OCI-LY7 (cell line): ENCODE data around the gene ZNF566. TPM values are rescaled to one million over a fixed set of nuclear protein-coding genes. Genes with fewer than 3 reads are reported as not detected.
"Not testable (repeated sequence)": the region's sequence is repeated elsewhere in the genome, so short reads cannot be mapped to it uniquely, and the experiment has no call there.

Experiments used
- BruUV-seq: library from RNA; stranded (reverse); fragments of 400-500 nt; replicated peaks from 2 replicates; lab custom pipeline; 2021; lab: Mats Ljungman, UMichigan
- CTCF ChIA-PET: fragments of 300-600 bp; sonication (Branson Sonifier 250); formaldehyde crosslinking; loops from one replicate; lab custom pipeline; 2022; ENCODE audit warnings: antibody characterized with exemption; ENCODE audit not compliant: unreplicated experiment; lab: Charles Lee
- POLR2A ChIA-PET: fragments of 300-600 bp; sonication (Branson Sonifier 250); formaldehyde crosslinking; loops from one replicate; lab custom pipeline; 2022; ENCODE audit warnings: antibody characterized with exemption; lab: Charles Lee
- DNase-seq: peaks from one replicate; pipeline ENCODE4 v3.0.0-alpha.2; 2015; ENCODE audit warnings: low spot score
- H2AFZ ChIP-seq: fragments of 200-600 bp; sonication (generic), shearing (Covaris generic); 2 replicates; pipeline ENCODE4 v1.6.1; 2014; ENCODE audit warnings: mild to moderate bottlenecking, antibody characterized with exemption, low read length, moderate library complexity
- H3K27ac ChIP-seq: fragments of 200-600 bp; sonication (generic); 2 replicates; pipeline ENCODE4 v1.5.1; 2014; ENCODE audit warnings: mixed run types, low read depth, mild to moderate bottlenecking, moderate library complexity, low read length, inconsistent platforms; ENCODE audit not compliant: poor library complexity, severe bottlenecking
- H3K36me3 ChIP-seq: fragments of 200-600 bp; sonication (generic); 2 replicates; pipeline ENCODE4 v1.6.1; 2014; ENCODE audit warnings: mild to moderate bottlenecking, antibody characterized with exemption, low read length, moderate library complexity, mixed read lengths; ENCODE audit not compliant: insufficient read depth
- H3K4me1 ChIP-seq: fragments of 200-600 bp; sonication (generic); 2 replicates; pipeline ENCODE4 v1.5.1; 2014; ENCODE audit warnings: mild to moderate bottlenecking, low read length; ENCODE audit not compliant: insufficient read depth, poor library complexity, severe bottlenecking
- H3K4me2 ChIP-seq: fragments of 200-600 bp; sonication (generic); 2 replicates; pipeline ENCODE4 v1.6.1; 2014; ENCODE audit warnings: mild to moderate bottlenecking, low read length
- H3K4me3 ChIP-seq: fragments of 200-600 bp; sonication (generic); 2 replicates; pipeline ENCODE4 v1.5.1; 2014; ENCODE audit warnings: mild to moderate bottlenecking, low read depth, low read length; ENCODE audit not compliant: poor library complexity, severe bottlenecking
- H3K79me2 ChIP-seq: fragments of 200-600 bp; sonication (generic); 2 replicates; pipeline ENCODE4 v1.6.1; 2016; ENCODE audit warnings: low read depth, mild to moderate bottlenecking, low read length, moderate library complexity, mixed read lengths; ENCODE audit not compliant: insufficient read depth
- H3K9me2 ChIP-seq: fragments of 200-600 bp; sonication (generic); 2 replicates; pipeline ENCODE4 v1.6.1; 2016; ENCODE audit warnings: mild to moderate bottlenecking, low read length, mixed read lengths; ENCODE audit not compliant: insufficient read depth
- H3K9me3 ChIP-seq: fragments of 200-600 bp; sonication (generic); 2 replicates; pipeline ENCODE4 v1.6.1; 2014; ENCODE audit warnings: mild to moderate bottlenecking, mixed run types, low read length, mixed read lengths
- H4K20me1 ChIP-seq: fragments of 200-600 bp; sonication (generic); 2 replicates; pipeline ENCODE4 v1.6.1; 2014; ENCODE audit warnings: mild to moderate bottlenecking, antibody characterized with exemption, low read length, moderate library complexity, mixed read lengths; ENCODE audit not compliant: insufficient read depth
- EZH2phosphoT487 ChIP-seq: fragments of 200-600 bp; sonication (generic); IDR thresholded peaks from 2 replicates; pipeline ENCODE4 v1.6.1; 2018; ENCODE audit warnings: low read depth, borderline replicate concordance, mild to moderate bottlenecking, mixed run types, antibody characterized with exemption, low read length, moderate library complexity, mixed read lengths
- intact Hi-C: fragments of 100-400 bp; cut with micrococcal nuclease; formaldehyde crosslinking; loops from one replicate; pipeline ENCODE4 v1.10.0; 2022; ENCODE audit not compliant: unreplicated experiment
- total RNA-seq, 2 experiments: library from RNA; depleted of rRNA in 1 of 2; stranded (reverse); fragments of >200 nt in 1 of 2; shearing (Covaris generic) in 1 of 2; gene quantifications; 2 replicates each; pipeline ENCODE4 v1.2.3, GENCODE V29; 2014 to 2022
- TF ChIP-seq, protein P1 (sequence below): fragments of 200-600 bp; sonication (generic); conservative IDR thresholded peaks from 2 replicates; pipeline ENCODE4 v1.5.1; 2014; ENCODE audit warnings: mild to moderate bottlenecking, antibody characterized with exemption, low read length, moderate library complexity, mixed read lengths

The ZNF566 gene
- total RNA-seq, 2 experiments from 2014 or later = 16.1 to 17.3 TPM

DNA sequence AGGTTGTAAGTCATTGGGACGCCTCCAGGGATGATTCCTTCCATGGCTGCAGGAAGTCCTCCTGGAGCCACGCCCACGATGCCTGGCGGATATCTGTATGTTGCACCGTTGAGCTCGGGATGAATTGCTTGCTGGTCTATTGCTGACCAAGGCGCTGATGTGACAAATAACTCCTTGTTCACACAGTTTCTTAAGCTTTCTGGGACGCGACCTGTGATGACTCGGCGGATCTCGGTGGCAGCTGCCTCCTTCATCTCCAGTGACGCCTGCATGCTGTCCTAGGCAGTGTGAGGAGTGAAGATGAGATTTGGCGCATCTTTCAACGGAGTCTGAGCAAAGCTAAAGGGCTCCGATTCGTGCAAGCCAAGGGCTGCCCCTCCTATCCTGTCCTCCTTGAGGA, 7.6 kb upstream of the ZNF566 start:
- CTCF ChIA-PET = no interaction called here
- intact Hi-C loops = loop anchor here (10.0 kb wide), 1 partner anchor 372 kb away; no protein-coding TSS in a partner anchor
- Histone ChIP-seq H3K4me2 (no peak overlapping the region), H3K36me3 (peaks cover 8% of the 10 kb centered on the region; the same call in 1 of the 2 replicates), H3K9me3 (peaks cover 20% of the 10 kb centered on the region; the same call in 1 of the 2 replicates), H2AFZ (no peak overlapping the region), H3K4me3 (no peak overlapping the region), H3K79me2 (no peaks in the 10 kb centered on the region), H4K20me1 (no peaks in the 10 kb centered on the region), H3K4me1 (peaks cover 25% of the 10 kb centered on the region), H3K9me2 (no peaks in the 10 kb centered on the region), H3K27ac (no peak overlapping the region)
- no TSS peak for BruUV-seq
- DNase-seq = no peak
- TF ChIP-seq, protein P1, sequence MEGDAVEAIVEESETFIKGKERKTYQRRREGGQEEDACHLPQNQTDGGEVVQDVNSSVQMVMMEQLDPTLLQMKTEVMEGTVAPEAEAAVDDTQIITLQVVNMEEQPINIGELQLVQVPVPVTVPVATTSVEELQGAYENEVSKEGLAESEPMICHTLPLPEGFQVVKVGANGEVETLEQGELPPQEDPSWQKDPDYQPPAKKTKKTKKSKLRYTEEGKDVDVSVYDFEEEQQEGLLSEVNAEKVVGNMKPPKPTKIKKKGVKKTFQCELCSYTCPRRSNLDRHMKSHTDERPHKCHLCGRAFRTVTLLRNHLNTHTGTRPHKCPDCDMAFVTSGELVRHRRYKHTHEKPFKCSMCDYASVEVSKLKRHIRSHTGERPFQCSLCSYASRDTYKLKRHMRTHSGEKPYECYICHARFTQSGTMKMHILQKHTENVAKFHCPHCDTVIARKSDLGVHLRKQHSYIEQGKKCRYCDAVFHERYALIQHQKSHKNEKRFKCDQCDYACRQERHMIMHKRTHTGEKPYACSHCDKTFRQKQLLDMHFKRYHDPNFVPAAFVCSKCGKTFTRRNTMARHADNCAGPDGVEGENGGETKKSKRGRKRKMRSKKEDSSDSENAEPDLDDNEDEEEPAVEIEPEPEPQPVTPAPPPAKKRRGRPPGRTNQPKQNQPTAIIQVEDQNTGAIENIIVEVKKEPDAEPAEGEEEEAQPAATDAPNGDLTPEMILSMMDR = no peak
- no peak for TF ChIP-seq EZH2phosphoT487
- POLR2A ChIA-PET = no interaction called here

DNA sequence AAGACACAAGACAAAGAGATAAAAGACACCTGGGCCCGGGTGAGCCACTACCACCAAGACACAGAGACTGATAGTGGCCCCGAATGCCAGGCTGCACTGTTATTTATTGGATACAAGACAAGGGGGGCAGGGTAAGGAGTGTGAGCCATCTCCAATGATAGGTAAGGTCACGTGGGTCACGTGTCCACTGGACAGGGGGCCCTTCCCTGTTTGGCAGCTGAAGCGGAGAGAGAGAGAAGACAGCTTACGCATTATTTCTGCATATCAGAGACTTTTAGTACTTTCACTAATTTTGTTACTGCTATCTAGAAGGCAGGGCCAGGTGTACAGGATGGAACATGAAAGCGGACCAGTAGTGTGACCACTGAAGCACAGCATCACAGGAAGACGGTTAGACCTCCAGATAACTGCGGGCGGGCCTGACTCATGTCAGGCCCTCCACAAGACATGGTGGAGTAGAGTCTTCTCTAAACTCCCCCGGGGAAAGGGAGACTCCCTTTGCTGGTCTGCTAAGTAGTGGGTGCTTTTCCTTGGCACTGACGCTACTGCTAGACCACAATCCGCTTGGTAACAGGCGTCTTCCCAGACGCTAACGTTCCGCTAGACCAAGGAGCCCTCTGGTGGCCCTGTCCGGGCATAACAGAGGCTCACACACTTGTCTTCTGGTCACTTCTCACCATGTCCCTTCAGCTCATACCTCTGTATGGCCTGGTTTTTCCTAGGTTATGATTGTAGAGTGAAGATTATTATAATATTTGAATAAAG, 3.5 kb upstream of the ZNF566 start:
- H3K4me2 ChIP-seq = peak overlapping the region; percentile 62

DNA sequence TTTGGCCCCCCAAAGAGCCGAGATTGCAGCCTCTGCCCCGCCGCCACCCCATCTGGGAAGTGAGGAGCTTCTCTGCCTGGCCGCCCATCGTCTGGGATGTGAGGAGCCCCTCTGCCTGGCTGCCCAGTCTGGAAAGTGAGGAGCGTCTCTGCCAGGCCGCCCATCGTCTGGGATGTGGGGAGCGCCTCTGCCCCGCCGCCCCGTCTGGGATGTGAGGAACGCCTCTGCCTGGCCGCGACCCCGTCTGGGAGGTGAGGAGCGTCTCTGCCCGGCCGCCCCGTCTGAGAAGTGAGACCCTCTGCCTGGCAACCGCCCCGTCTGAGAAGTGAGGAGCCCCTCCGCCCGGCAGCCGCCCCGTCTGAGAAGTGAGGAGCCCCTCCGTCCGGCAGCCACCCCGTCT, 1.5 kb upstream of the ZNF566 start:
- Histone ChIP-seq H3K27ac (peak overlapping the region; percentile 90), H3K4me1 (peaks cover 52% of the 10 kb centered on the region), H3K4me2 (0 out of 2 replicates have a peak overlapping the region, but pooled peaks have one; percentile 8), H3K4me3 (peak overlapping the region; percentile 77), H3K79me2 (peaks cover 31% of the 10 kb centered on the region), H3K9me3 (peaks cover 15% of the 10 kb centered on the region; the same call in 1 of the 2 replicates), H3K36me3 (peaks cover 23% of the 10 kb centered on the region)
- H4K20me1 ChIP-seq, H3K9me2 ChIP-seq, CTCF ChIA-PET, BruUV-seq, H2AFZ ChIP-seq, DNase-seq: not testable (repeated sequence)
- POLR2A ChIA-PET = interaction anchor here (0.6 kb wide), 1 partner anchor 1556 kb away, joined by 4 read pairs; no protein-coding TSS in a partner anchor
- intact Hi-C loops = loop anchor here (5.0 to 10.0 kb wide), 2 partner anchors 81 to 366 kb away; partner anchors contain the start of gene ZNF529

More for the DNA sequence above, 3.5 kb upstream of the ZNF566 start:
- Histone ChIP-seq H3K4me1 (peaks cover 44% of the 10 kb centered on the region), H2AFZ (peak overlapping the region; percentile 65; the same call in 1 of the 2 replicates), H3K9me3 (peaks cover 15% of the 10 kb centered on the region; the same call in 1 of the 2 replicates), H3K4me3 (peak overlapping the region; percentile 53), H3K27ac (peak overlapping the region; percentile 99), H3K79me2 (peaks cover 10% of the 10 kb centered on the region; the same call in 1 of the 2 replicates)
- H4K20me1 ChIP-seq, CTCF ChIA-PET, BruUV-seq, H3K36me3 ChIP-seq, H3K9me2 ChIP-seq: not testable (repeated sequence)
- intact Hi-C loops = loop anchor here (1.0 to 10.0 kb wide), 6 partner anchors 74 to 368 kb away; partner anchors contain the start of genes ZFP82, ZNF146, ZNF529 and ZNF565
- POLR2A ChIA-PET = interaction anchor here (2.6 kb wide), 1 partner anchor 36 kb away, joined by 10 read pairs; the partner anchor contains the start of gene ZNF260
- peak; percentile 92 for DNase-seq
- TF ChIP-seq, protein P1 = peak; percentile 83
